ENCODE measurements around the gene AGO4.
"Not testable (repeated sequence)": the region's sequence is repeated elsewhere in the genome, so short reads cannot be mapped to it uniquely, and the experiment has no call there.

DNA sequence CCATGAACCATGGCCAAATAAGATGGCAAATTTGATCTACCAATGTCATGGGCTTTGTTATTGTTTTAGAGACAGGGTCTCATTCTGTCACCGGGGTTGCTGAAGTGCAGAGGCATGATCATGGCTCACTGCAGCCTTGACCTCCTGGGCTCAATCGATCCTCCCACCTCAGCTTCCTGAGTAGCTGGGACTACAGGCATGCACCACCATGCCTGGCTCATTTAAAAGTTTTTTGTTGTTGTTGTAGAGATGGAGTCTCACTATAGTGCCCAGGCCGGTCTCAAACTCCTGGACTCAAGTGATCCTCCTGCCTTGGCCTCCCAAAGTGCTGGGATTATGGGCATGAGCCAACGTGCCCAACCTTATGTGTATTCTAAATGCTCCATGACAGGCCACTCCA, 66.3 kb downstream of the AGO4 start:
- TF ChIP-seq, protein P1, sequence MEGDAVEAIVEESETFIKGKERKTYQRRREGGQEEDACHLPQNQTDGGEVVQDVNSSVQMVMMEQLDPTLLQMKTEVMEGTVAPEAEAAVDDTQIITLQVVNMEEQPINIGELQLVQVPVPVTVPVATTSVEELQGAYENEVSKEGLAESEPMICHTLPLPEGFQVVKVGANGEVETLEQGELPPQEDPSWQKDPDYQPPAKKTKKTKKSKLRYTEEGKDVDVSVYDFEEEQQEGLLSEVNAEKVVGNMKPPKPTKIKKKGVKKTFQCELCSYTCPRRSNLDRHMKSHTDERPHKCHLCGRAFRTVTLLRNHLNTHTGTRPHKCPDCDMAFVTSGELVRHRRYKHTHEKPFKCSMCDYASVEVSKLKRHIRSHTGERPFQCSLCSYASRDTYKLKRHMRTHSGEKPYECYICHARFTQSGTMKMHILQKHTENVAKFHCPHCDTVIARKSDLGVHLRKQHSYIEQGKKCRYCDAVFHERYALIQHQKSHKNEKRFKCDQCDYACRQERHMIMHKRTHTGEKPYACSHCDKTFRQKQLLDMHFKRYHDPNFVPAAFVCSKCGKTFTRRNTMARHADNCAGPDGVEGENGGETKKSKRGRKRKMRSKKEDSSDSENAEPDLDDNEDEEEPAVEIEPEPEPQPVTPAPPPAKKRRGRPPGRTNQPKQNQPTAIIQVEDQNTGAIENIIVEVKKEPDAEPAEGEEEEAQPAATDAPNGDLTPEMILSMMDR (IDR thresholded peaks at IDR 0.05; ENCODE audit: poor library complexity), result not testable (repeated sequence)
- TF ChIP-seq EZH2phosphoT487 (IDR thresholded peaks at IDR 0.05; ENCODE audit: low read depth, severe bottlenecking, unreplicated experiment); EZH2 (IDR thresholded peaks at IDR 0.05; ENCODE audit: borderline replicate concordance): not testable (repeated sequence)

Data from hepatocyte (in vitro differentiated cells).